K562 (cell line): ENCODE results near the gene STRN3. TPM values are rescaled to one million over a fixed set of nuclear protein-coding genes. Genes with fewer than 3 reads are reported as not detected.

Experiments used
- ATAC-seq: fragments of 200-7000 bp; cut with Tn5 transposase; 3 replicates; pipeline ENCODE4 v1.9.1; 2020; ENCODE audit warnings: moderate library complexity
- BruUV-seq: library from RNA; stranded (reverse); fragments of 400-500 nt; replicated peaks from 2 replicates; lab custom pipeline; 2021; lab: Mats Ljungman, UMichigan
- CTCF ChIA-PET: fragments of 300-600 bp; formaldehyde crosslinking; extraction: SDS; loops from one replicate; lab custom pipeline; 2021; ENCODE audit warnings: low intra/inter-chr PET ratio; lab: Yijun Ruan, JAX
- POLR2A ChIA-PET: fragments of 300-600, 350-650 bp; sonication (Branson Sonifier 250); formaldehyde crosslinking; extraction: SDS; loops from one replicate; lab custom pipeline; 2021; ENCODE audit warnings: antibody characterized with exemption, inconsistent platforms; lab: Yijun Ruan, JAX
- DNase-seq, 4 experiments: peaks; one replicate each; pipeline versions ENCODE4 v3.0.0 to v3.0.0-alpha.2; 2011 to 2018; ENCODE audit warnings: low spot score in 3 of 4, mixed read lengths in 3 of 4; ENCODE audit errors: extremely low read depth in 1 of 4
- FAIRE-seq: peaks from 2 replicates; lab custom pipeline; 2011; peaks lifted over from hg19 to GRCh38; lab: Jason Lieb, UNC
- H2AFZ ChIP-seq: 2 replicates; pipeline ENCODE4 v1.6.0; 2011; ENCODE audit warnings: low read depth, low read length, control low read depth, inconsistent platforms
- H3K27ac ChIP-seq: fragments of 200-600 bp; 3 replicates; pipeline ENCODE4 v1.8.0; 2011; ENCODE audit warnings: low read depth, mild to moderate bottlenecking, control low read depth, inconsistent platforms, low read length, moderate library complexity, mixed read lengths; ENCODE audit errors: extremely low read depth
- H3K27me3 ChIP-seq, 2 experiments: fragments of 300-600 bp in 1 of 2; 2 replicates in 1 of 2; 3 replicates in 1 of 2; pipeline versions ENCODE4 v1.6.0 to v1.8.0; 2011; ENCODE audit warnings: inconsistent platforms in 2 of 2, low read length in 2 of 2, mild to moderate bottlenecking in 1 of 2, mixed read lengths in 1 of 2, moderate library complexity in 1 of 2; ENCODE audit not compliant: control insufficient read depth in 2 of 2, insufficient read depth in 2 of 2
- H3K36me3 ChIP-seq: fragments of 300-600 bp; 3 replicates; pipeline ENCODE4 v1.8.0; 2011; ENCODE audit warnings: mild to moderate bottlenecking, low read length, inconsistent platforms; ENCODE audit not compliant: control insufficient read depth, insufficient read depth
- H3K4me1 ChIP-seq, 2 experiments: fragments of 200-600 bp in 1 of 2; replicated peaks in 1 of 2; 2 replicates in 1 of 2; 3 replicates in 1 of 2; pipeline versions ENCODE4 v1.5.1 to v1.8.0; 2011; ENCODE audit warnings: inconsistent platforms in 2 of 2, low read length in 2 of 2, mild to moderate bottlenecking in 1 of 2, mixed read lengths in 1 of 2, moderate library complexity in 1 of 2; ENCODE audit not compliant: control insufficient read depth in 2 of 2, insufficient read depth in 2 of 2
- H3K4me2 ChIP-seq: 2 replicates; pipeline ENCODE4 v1.6.1; 2011; ENCODE audit warnings: low read length, control low read depth, inconsistent platforms, mixed read lengths; ENCODE audit not compliant: insufficient read depth
- H3K4me3 ChIP-seq: fragments of 200-600 bp; sonication (generic), shearing (Covaris generic); 2 replicates; pipeline ENCODE4 v1.5.1; 2016; ENCODE audit warnings: control low read depth, inconsistent platforms
- H3K79me2 ChIP-seq: fragments of 200-600 bp; 3 replicates; pipeline ENCODE4 v1.8.0; 2011; ENCODE audit warnings: low read length, inconsistent platforms; ENCODE audit not compliant: control insufficient read depth, insufficient read depth
- H3K9ac ChIP-seq, 2 experiments: 2 replicates each; pipeline versions ENCODE4 v1.6.0 to v1.6.1; 2011; ENCODE audit warnings: low read depth in 2 of 2, low read length in 2 of 2, control low read depth in 1 of 2, inconsistent platforms in 1 of 2, mild to moderate bottlenecking in 1 of 2, mixed read lengths in 1 of 2; ENCODE audit not compliant: insufficient read depth in 1 of 2
- H3K9me1 ChIP-seq: one replicate; pipeline ENCODE4 v1.6.0; 2011; ENCODE audit warnings: inconsistent platforms, mild to moderate bottlenecking, low read length, moderate library complexity; ENCODE audit not compliant: control insufficient read depth, insufficient read depth
- H3K9me3 ChIP-seq: replicated peaks from 2 replicates; pipeline ENCODE4 v1.5.1; 2011; ENCODE audit warnings: low read depth, low read length, inconsistent platforms; ENCODE audit not compliant: control insufficient read depth, insufficient read depth
- H4K20me1 ChIP-seq: replicated peaks from 2 replicates; pipeline ENCODE4 v1.6.1; 2011; ENCODE audit warnings: low read length, inconsistent platforms, mixed read lengths; ENCODE audit not compliant: control insufficient read depth, insufficient read depth
- ATF7 ChIP-seq: fragments of 450-650 bp; IDR thresholded peaks from 2 replicates; pipeline ENCODE4 v1.7.1; 2014; ENCODE audit warnings: mild to moderate bottlenecking, moderate library complexity
- BRF1 ChIP-seq: IDR thresholded peaks from 3 replicates; pipeline ENCODE4 v1.6.1; 2011; ENCODE audit warnings: borderline replicate concordance, mild to moderate bottlenecking; ENCODE audit not compliant: insufficient read length; ENCODE audit errors: extremely low read depth
- GABPB2 ChIP-seq: fragments of 250-450 bp; sonication (Bioruptor Pico); conservative IDR thresholded peaks from 2 replicates; pipeline ENCODE4 v1.5.1; 2021; ENCODE audit warnings: mild to moderate bottlenecking
- GATA2 ChIP-seq: sonication (generic); formaldehyde crosslinking; IDR thresholded peaks from 2 replicates; pipeline ENCODE4 v1.4.0; 2020; ENCODE audit warnings: mild to moderate bottlenecking, missing genetic modification reagents
- MXI1 ChIP-seq: IDR thresholded peaks from 2 replicates; pipeline ENCODE4 v1.6.1; 2011; ENCODE audit warnings: low read depth, mild to moderate bottlenecking, improper control_type of control experiment, low read length
- MYC ChIP-seq, 2 experiments: fragments of 250-450 bp in 1 of 2; sonication (Bioruptor Pico) in 1 of 2; IDR thresholded peaks; 2 replicates each; pipeline versions ENCODE4 v1.5.1 to v1.6.1; 2012 to 2021; ENCODE audit warnings: low read depth in 2 of 2, borderline replicate concordance in 1 of 2, improper control_type of control experiment in 1 of 2, low read length in 1 of 2, mild to moderate bottlenecking in 1 of 2, moderate library complexity in 1 of 2
- PURB ChIP-seq: sonication (generic); formaldehyde crosslinking; IDR thresholded peaks from 2 replicates; pipeline ENCODE4 v1.9.0; 2021; ENCODE audit warnings: low read depth, mild to moderate bottlenecking, missing genetic modification reagents
- SAFB ChIP-seq: fragments of 200-400 bp; formaldehyde crosslinking; IDR thresholded peaks from 2 replicates; pipeline ENCODE4 v1.6.1; 2017; ENCODE audit warnings: low read depth, low read length, borderline replicate concordance
- SMAD3 ChIP-seq: fragments of 450-650 bp; formaldehyde crosslinking; conservative IDR thresholded peaks from 2 replicates; pipeline ENCODE4 v1.4.0; 2020; ENCODE audit warnings: mild to moderate bottlenecking
- SMARCB1 ChIP-seq: IDR thresholded peaks from 2 replicates; pipeline ENCODE4 v1.6.1; 2011; ENCODE audit warnings: improper control_type of control experiment, low read depth; ENCODE audit not compliant: insufficient read length
- TAF1 ChIP-seq: IDR thresholded peaks from 2 replicates; pipeline ENCODE4 v1.6.1; 2011; ENCODE audit warnings: mild to moderate bottlenecking, low read length, moderate library complexity; ENCODE audit not compliant: insufficient read depth, control insufficient read depth, severe bottlenecking; ENCODE audit errors: extremely low read depth
- THRAP3 ChIP-seq: fragments of 450-650 bp; IDR thresholded peaks from 2 replicates; pipeline ENCODE4 v1.6.1; 2016; ENCODE audit warnings: mild to moderate bottlenecking, inconsistent platforms, borderline replicate concordance
- XRCC4 ChIP-seq: IDR thresholded peaks from one replicate; pipeline ENCODE4 v1.6.1; 2011; ENCODE audit not compliant: insufficient read depth, insufficient read length; ENCODE audit errors: extremely low read depth
- ZNF717 ChIP-seq: fragments of 250-450 bp; sonication (Bioruptor Pico); IDR thresholded peaks from 2 replicates; pipeline ENCODE4 v1.5.0; 2021
- WGBS: fragments of 100-300 bp; shearing (Covaris generic); methylation state at CpG from one replicate; pipeline ENCODE4 v1.1.6; 2016; ENCODE audit warnings: low coverage, mixed read lengths; ENCODE audit not compliant: insufficient coverage; ENCODE audit errors: missing lambda C conversion rate; 5-methylcytosine and 5-hydroxymethylcytosine counted together
- in situ Hi-C: fragments of 300-500 bp; cut with MboI; formaldehyde crosslinking; loops from 4 replicates; pipeline ENCODE4 v1.15.0; 2018; ENCODE audit warnings: inconsistent platforms, mixed read lengths
- intact Hi-C: fragments of 100-400 bp; cut with micrococcal nuclease; formaldehyde crosslinking; loops from 2 replicates; pipeline ENCODE4 v1.14.2; 2022
- polyA plus RNA-seq, 8 experiments: library from polyadenylated mRNA; depleted of rRNA in 4 of 8; stranded (reverse) in 5 of 8; unstranded in 3 of 8; fragments of >200 nt; fragmentation: Nextera tagmentation in 2 of 8; fragmentation: Illumina TruSeq in 1 of 8; extraction: Ambion mirVana in 2 of 8; extraction: Trizol in 1 of 8; gene quantifications; 2 replicates each; pipeline versions ENCODE4 v1.2.1 to v1.2.3, GENCODE V29; 2011 to 2014; ENCODE audit warnings: inconsistent platforms in 1 of 8, missing spikeins in 1 of 8
- total RNA-seq, 7 experiments: library from RNA; depleted of rRNA in 6 of 7; stranded (reverse); fragments of >200 nt in 6 of 7; fragmentation: Illumina TruSeq in 2 of 7; extraction: Trizol in 2 of 7; gene quantifications; 2 replicates each; pipeline versions ENCODE4 v1.2.1 to v1.2.3, GENCODE V29; 2011 to 2021; ENCODE audit warnings: low replicate concordance in 1 of 7
- TF ChIP-seq, protein P1 (sequence below): fragments of 250-450 bp; sonication (Bioruptor Pico); IDR thresholded peaks from 2 replicates; pipeline ENCODE4 v1.8.0; 2021; ENCODE audit warnings: borderline replicate concordance, mild to moderate bottlenecking, moderate library complexity; ENCODE audit not compliant: poor library complexity, severe bottlenecking

The STRN3 gene
- total and polyA plus RNA-seq, 9 of the 15 experiments (the other 6 are each of a cell fraction or from before 2014, with no cell fraction given), result 5.9 to 29.1 (median 16.0) TPM

DNA sequence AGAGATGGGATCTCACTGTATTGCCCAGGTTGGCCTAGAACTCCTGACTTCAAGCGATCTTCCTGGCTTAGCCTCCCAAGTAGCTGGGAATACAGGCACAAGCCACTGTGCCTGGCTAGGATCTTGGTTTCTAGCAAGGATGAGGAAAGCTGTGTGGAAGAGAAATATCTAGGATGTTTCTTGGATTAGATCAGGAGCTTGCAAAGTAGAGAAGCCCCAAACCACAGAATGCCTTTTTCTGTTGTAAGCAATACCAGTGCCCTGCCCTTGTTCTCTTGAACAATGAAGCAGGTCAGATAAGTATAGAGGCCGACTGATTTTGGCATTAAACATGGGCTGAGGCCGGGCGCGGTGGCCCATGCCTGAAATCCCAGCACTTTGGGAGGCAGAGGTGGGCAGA is 44.3 kb upstream of the STRN3 start:
- Histone ChIP-seq H3K27ac (no peak overlapping the region), H3K4me1 (peaks cover 0 to 3% of the 10 kb centered on the region in 2 experiments; a peak in 1 of 5 replicates), H3K9me3 (no peaks in the 10 kb centered on the region), H2AFZ (no peak overlapping the region), H3K9me1 (no peaks in the 10 kb centered on the region), H3K36me3 (no peaks in the 10 kb centered on the region), H3K4me2 (no peak overlapping the region), H3K27me3 (no peaks in the 10 kb centered on the region), H3K79me2 (no peaks in the 10 kb centered on the region), H4K20me1 (no peaks in the 10 kb centered on the region), H3K9ac (no peak overlapping the region), H3K4me3 (no peak overlapping the region)
- 92% methylated on average over 5 of the region's 5 CpGs for WGBS
- intact Hi-C loops, result no loop called here
- DNase-seq (no peak), ATAC-seq (no peak), FAIRE-seq (no peak)
- POLR2A ChIA-PET, result interaction anchor here (1.1 to 1.2 kb wide), 2 partner anchors 9 to 11 kb away, joined by 4 read pairs; no protein-coding TSS in a partner anchor
- in situ Hi-C loops, result no loop called here
- no TSS peak for BruUV-seq
- CTCF ChIA-PET, result no interaction called here
- TF ChIP-seq ZNF717, result no peak
- TF ChIP-seq MYC (IDR thresholded peaks at IDR 0.05; ENCODE audit: low read depth, low read length), result no peak
- no peak for TF ChIP-seq MYC (CRISPR knock-in tag; IDR thresholded peaks at IDR 0.05; ENCODE audit: borderline replicate concordance, low read depth)
- TF ChIP-seq SAFB, result no peak
- TF ChIP-seq BRF1, result no peak
- no peak for TF ChIP-seq SMARCB1
- TF ChIP-seq GABPB2 (CRISPR knock-in tag), result no peak
- no peak for TF ChIP-seq MXI1
- no peak for TF ChIP-seq ATF7
- TF ChIP-seq, protein P1, sequence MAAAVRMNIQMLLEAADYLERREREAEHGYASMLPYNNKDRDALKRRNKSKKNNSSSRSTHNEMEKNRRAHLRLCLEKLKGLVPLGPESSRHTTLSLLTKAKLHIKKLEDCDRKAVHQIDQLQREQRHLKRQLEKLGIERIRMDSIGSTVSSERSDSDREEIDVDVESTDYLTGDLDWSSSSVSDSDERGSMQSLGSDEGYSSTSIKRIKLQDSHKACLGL, result no peak
- no peak for TF ChIP-seq SMAD3 (CRISPR knock-in tag)
- no peak for TF ChIP-seq XRCC4
- TF ChIP-seq TAF1, result no peak
- TF ChIP-seq PURB (CRISPR knock-in tag), result no peak
- no peak for TF ChIP-seq THRAP3
- TF ChIP-seq GATA2 (CRISPR knock-in tag), result no peak
